ENCODE results near the gene ACSM3.

GRCh38 chr16:20846551-20846950 is 82.7 kb downstream of the ACSM3 start:
- TF ChIP-seq CTCF (conservative IDR thresholded peaks at IDR 0.05 in 1 of 2, IDR thresholded peaks at IDR 0.05 in 1 of 2; ENCODE audit: extremely low read depth in 1 of 2, insufficient read depth in 1 of 2, low read depth in 1 of 2, low read length in 2 of 2) = no peak
- no peak for TF ChIP-seq EZH2 (IDR thresholded peaks at IDR 0.05; ENCODE audit: borderline replicate concordance, low read length)
